H9 (cell line): ENCODE results near the gene DHCR24. TPM values are rescaled to one million over a fixed set of nuclear protein-coding genes. Genes with fewer than 3 reads are reported as not detected.

Source experiments
- DNase-seq: peaks from one replicate; pipeline ENCODE4 v3.0.0-alpha.2; 2017
- H2AFZ ChIP-seq: one replicate; pipeline ENCODE4 v1.6.1; 2013; ENCODE audit warnings: mild to moderate bottlenecking, low read length, control low read depth, moderate library complexity
- H2AK5ac ChIP-seq: 2 replicates; pipeline ENCODE4 v1.6.1; 2013; ENCODE audit warnings: low read length, control low read depth, mixed read lengths; ENCODE audit not compliant: insufficient read length
- H2BK120ac ChIP-seq: one replicate; pipeline ENCODE4 v1.6.1; 2013; ENCODE audit warnings: low read depth, mild to moderate bottlenecking, low read length, control low read depth, inconsistent platforms; ENCODE audit not compliant: poor library complexity, severe bottlenecking
- H2BK12ac ChIP-seq: 2 replicates; pipeline ENCODE4 v1.6.1; 2013; ENCODE audit warnings: low read length, control low read depth, mixed read lengths, low read depth; ENCODE audit not compliant: insufficient read length
- H2BK15ac ChIP-seq: 2 replicates; pipeline ENCODE4 v1.6.1; 2013; ENCODE audit warnings: low read depth, low read length, control low read depth
- H2BK20ac ChIP-seq: one replicate; pipeline ENCODE4 v1.6.1; 2013; ENCODE audit warnings: low read depth, mild to moderate bottlenecking, low read length, control low read depth, inconsistent platforms; ENCODE audit not compliant: poor library complexity, severe bottlenecking
- H2BK5ac ChIP-seq: 2 replicates; pipeline ENCODE4 v1.6.1; 2013; ENCODE audit warnings: low read length, control low read depth, mixed read lengths; ENCODE audit not compliant: insufficient read length
- H3K14ac ChIP-seq: 2 replicates; pipeline ENCODE4 v1.6.1; 2013; ENCODE audit warnings: low read length, control low read depth; ENCODE audit not compliant: insufficient read depth
- H3K18ac ChIP-seq: 2 replicates; pipeline ENCODE4 v1.6.1; 2013; ENCODE audit warnings: low read depth, mild to moderate bottlenecking, mixed read lengths, low read length, control low read depth; ENCODE audit not compliant: insufficient read length
- H3K23ac ChIP-seq: 2 replicates; pipeline ENCODE4 v1.6.1; 2013; ENCODE audit warnings: low read length, control low read depth, mixed read lengths, low read depth; ENCODE audit not compliant: insufficient read length
- H3K23me2 ChIP-seq: 2 replicates; pipeline ENCODE4 v1.6.1; 2013; ENCODE audit warnings: low read depth, mild to moderate bottlenecking, mixed read lengths, low read length, control low read depth; ENCODE audit not compliant: insufficient read length, poor library complexity, severe bottlenecking
- H3K27ac ChIP-seq: 2 replicates; pipeline ENCODE4 v1.5.1; 2013; ENCODE audit warnings: low read length, control low read depth, mixed read lengths, low read depth; ENCODE audit not compliant: insufficient read length
- H3K27me3 ChIP-seq: 2 replicates; pipeline ENCODE4 v1.6.1; 2013; ENCODE audit warnings: low read length, control low read depth, inconsistent platforms; ENCODE audit not compliant: insufficient read depth
- H3K4ac ChIP-seq: 2 replicates; pipeline ENCODE4 v1.6.1; 2013; ENCODE audit warnings: low read depth, mild to moderate bottlenecking, control low read depth, inconsistent platforms, low read length, moderate library complexity
- H3K4me1 ChIP-seq: 2 replicates; pipeline ENCODE4 v1.6.1; 2013; ENCODE audit warnings: low read length, control low read depth, inconsistent platforms; ENCODE audit not compliant: insufficient read depth
- H3K4me2 ChIP-seq: 2 replicates; pipeline ENCODE4 v1.6.1; 2013; ENCODE audit warnings: low read length, control low read depth, mixed read lengths; ENCODE audit not compliant: insufficient read length, insufficient read depth
- H3K56ac ChIP-seq: 2 replicates; pipeline ENCODE4 v1.6.1; 2013; ENCODE audit warnings: low read depth, mild to moderate bottlenecking, mixed read lengths, low read length, control low read depth; ENCODE audit not compliant: insufficient read length
- H3K79me1 ChIP-seq: 2 replicates; pipeline ENCODE4 v1.6.1; 2013; ENCODE audit warnings: low read depth, mild to moderate bottlenecking, moderate library complexity, low read length, control low read depth, inconsistent platforms; ENCODE audit not compliant: insufficient read depth, poor library complexity, severe bottlenecking
- H3K79me2 ChIP-seq: 2 replicates; pipeline ENCODE4 v1.6.1; 2013; ENCODE audit warnings: low read length, control low read depth, inconsistent platforms; ENCODE audit not compliant: insufficient read depth
- H3K9ac ChIP-seq: 2 replicates; pipeline ENCODE4 v1.6.1; 2013; ENCODE audit warnings: low read length, control low read depth, mixed read lengths; ENCODE audit not compliant: insufficient read length; ENCODE audit errors: extremely low read depth
- H3K9me3 ChIP-seq: one replicate; pipeline ENCODE4 v1.6.1; 2013; ENCODE audit warnings: low read depth, low read length, inconsistent platforms; ENCODE audit not compliant: control insufficient read depth
- H3T11ph ChIP-seq: one replicate; pipeline ENCODE4 v1.6.1; 2013; ENCODE audit warnings: mild to moderate bottlenecking, low read length, control low read depth, inconsistent platforms
- H4K20me1 ChIP-seq: one replicate; pipeline ENCODE4 v1.6.1; 2013; ENCODE audit not compliant: control insufficient read depth, insufficient read length, insufficient read depth
- H4K5ac ChIP-seq: 2 replicates; pipeline ENCODE4 v1.6.1; 2013; ENCODE audit warnings: low read depth, mild to moderate bottlenecking, mixed read lengths, low read length, control low read depth; ENCODE audit not compliant: insufficient read length
- H4K8ac ChIP-seq: replicated peaks from 2 replicates; pipeline ENCODE4 v1.6.1; 2013; ENCODE audit warnings: low read length, control low read depth, mixed read lengths, low read depth; ENCODE audit not compliant: insufficient read length
- H4K91ac ChIP-seq: 2 replicates; pipeline ENCODE4 v1.6.1; 2013; ENCODE audit warnings: low read depth, mild to moderate bottlenecking, moderate library complexity, mixed read lengths, low read length, control low read depth; ENCODE audit not compliant: insufficient read length
- H3K27ac Mint-ChIP-seq, 3 experiments: 2 replicates in 2 of 3; 3 replicates in 1 of 3; pipeline ENCODE4 v1.8.0; 2020 to 2021; ENCODE audit warnings: mixed read lengths in 3 of 3, mild to moderate bottlenecking in 1 of 3, moderate library complexity in 1 of 3
- H3K27me3 Mint-ChIP-seq: 2 replicates; pipeline ENCODE4 v1.8.0; 2021; ENCODE audit warnings: low read depth, mild to moderate bottlenecking, moderate library complexity, mixed read lengths
- H3K36me3 Mint-ChIP-seq, 3 experiments: 2 replicates in 2 of 3; 3 replicates in 1 of 3; pipeline ENCODE4 v1.8.0; 2020 to 2021; ENCODE audit warnings: low read depth in 3 of 3, mixed read lengths in 3 of 3; ENCODE audit not compliant: insufficient read depth in 1 of 3
- H3K4me1 Mint-ChIP-seq, 2 experiments: 2 replicates each; pipeline ENCODE4 v1.8.0; 2020; ENCODE audit warnings: mixed read lengths in 2 of 2
- H3K4me3 Mint-ChIP-seq, 2 experiments: 2 replicates in 1 of 2; 3 replicates in 1 of 2; pipeline ENCODE4 v1.8.0; 2020 to 2021; ENCODE audit warnings: mild to moderate bottlenecking in 2 of 2, mixed read lengths in 2 of 2, moderate library complexity in 1 of 2
- H3K9me3 Mint-ChIP-seq, 2 experiments: 2 replicates in 1 of 2; 3 replicates in 1 of 2; pipeline ENCODE4 v1.8.0; 2020; ENCODE audit warnings: mild to moderate bottlenecking in 2 of 2, mixed read lengths in 2 of 2, moderate library complexity in 1 of 2
- CTCF ChIP-seq: fragments of 200-600 bp; sonication (generic); conservative IDR thresholded peaks from 3 replicates; pipeline ENCODE4 v1.8.0; 2021; ENCODE audit warnings: antibody characterized with exemption, mild to moderate bottlenecking
- WGBS: extraction: QIAGEN DNeasy Blood & Tissue Kit; methylation state at CpG from one replicate; pipeline ENCODE4 v1.1.7; 2013; ENCODE audit warnings: missing lambda C conversion rate, low lambda C conversion rate, mixed read lengths; ENCODE audit not compliant: insufficient read length; ENCODE audit errors: extremely low coverage; 5-methylcytosine and 5-hydroxymethylcytosine counted together
- total RNA-seq: library from RNA; stranded (reverse); gene quantifications from 2 replicates; pipeline ENCODE4 v1.2.1, GENCODE V29; 2021

DHCR24 gene
- total RNA-seq, 1 experiment from 2014 or later = 318 TPM

GRCh38 chr1:54818461-54819194 lies 68.4 kb downstream of the DHCR24 start:
- Histone ChIP-seq H2AFZ (no peak overlapping the region), H3K27ac (no peak overlapping the region), H2AK5ac (no peak overlapping the region), H2BK120ac (no peak overlapping the region), H3K14ac (no peak overlapping the region), H4K8ac (no peak overlapping the region), H4K20me1 (no peaks in the 10 kb centered on the region), H3K56ac (no peak overlapping the region), H3K23ac (no peak overlapping the region), H3K79me1 (no peaks in the 10 kb centered on the region), H3K18ac (no peak overlapping the region), H3K9me3 (no peaks in the 10 kb centered on the region), H3K4me1 (peaks cover 6% of the 10 kb centered on the region; the same call in 1 of the 2 replicates), H2BK12ac (no peak overlapping the region), H2BK5ac (no peak overlapping the region), H3K4ac (no peak overlapping the region), H3K27me3 (no peaks in the 10 kb centered on the region), H3K4me2 (no peak overlapping the region), H3K79me2 (no peaks in the 10 kb centered on the region), H2BK20ac (no peak overlapping the region), H3T11ph (no peak overlapping the region), H4K91ac (no peak overlapping the region), H3K23me2 (no peaks in the 10 kb centered on the region), H4K5ac (no peak overlapping the region), H2BK15ac (no peak overlapping the region), H3K9ac (no peak overlapping the region)
- Mint-ChIP-seq H3K27me3 (peaks cover 30% of the 10 kb centered on the region), H3K4me1 (peaks cover 26 to 38% of the 10 kb centered on the region in 2 experiments), H3K9me3 (peaks cover under 1 to 6% of the 10 kb centered on the region in 2 experiments; a peak in 4 of 5 replicates), H3K4me3 (no peak overlapping the region), H3K36me3 (0 out of 7 replicates have a peak, but pooled peaks cover 0 to under 1% (median 0%) of the 10 kb centered on the region in 3 experiments), H3K27ac (peak overlapping the region in 1 of 3 experiments; percentile 71; a peak in 4 of 7 replicates)
- TF ChIP-seq CTCF = no peak
- DNase-seq = no peak
- WGBS = no CpG with 5 or more reads among the region's 5 CpGs
